ENCODE data around the gene QSER1.
"Not testable (repeated sequence)": the region's sequence is repeated elsewhere in the genome, so short reads cannot be mapped to it uniquely, and the experiment has no call there.

QSER1 gene

DNA sequence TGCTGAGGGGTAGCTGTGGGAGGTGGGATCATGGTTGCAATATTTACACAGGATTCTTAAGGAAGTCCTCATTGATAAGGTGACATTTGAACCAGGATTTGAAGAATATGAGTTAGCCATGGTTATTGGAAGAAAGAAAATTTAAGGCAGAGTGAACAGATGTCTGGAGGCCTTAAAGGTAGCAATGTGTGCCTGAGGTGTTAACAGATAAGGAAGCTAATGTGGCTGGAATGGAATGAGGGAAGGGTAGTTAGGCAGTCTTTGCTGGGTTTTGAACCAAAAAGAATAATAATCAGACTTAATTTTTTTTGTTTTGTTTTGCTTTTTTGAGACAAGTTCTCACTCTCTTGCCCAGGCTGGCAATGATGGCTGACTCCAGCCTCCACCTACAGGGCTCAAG lies 113.4 kb downstream of the QSER1 start:
- DNase-seq = no peak

GRCh38 chr11:33013755-33014154 lies 121.1 kb downstream of the QSER1 start:
- DNase-seq = no peak

DNA sequence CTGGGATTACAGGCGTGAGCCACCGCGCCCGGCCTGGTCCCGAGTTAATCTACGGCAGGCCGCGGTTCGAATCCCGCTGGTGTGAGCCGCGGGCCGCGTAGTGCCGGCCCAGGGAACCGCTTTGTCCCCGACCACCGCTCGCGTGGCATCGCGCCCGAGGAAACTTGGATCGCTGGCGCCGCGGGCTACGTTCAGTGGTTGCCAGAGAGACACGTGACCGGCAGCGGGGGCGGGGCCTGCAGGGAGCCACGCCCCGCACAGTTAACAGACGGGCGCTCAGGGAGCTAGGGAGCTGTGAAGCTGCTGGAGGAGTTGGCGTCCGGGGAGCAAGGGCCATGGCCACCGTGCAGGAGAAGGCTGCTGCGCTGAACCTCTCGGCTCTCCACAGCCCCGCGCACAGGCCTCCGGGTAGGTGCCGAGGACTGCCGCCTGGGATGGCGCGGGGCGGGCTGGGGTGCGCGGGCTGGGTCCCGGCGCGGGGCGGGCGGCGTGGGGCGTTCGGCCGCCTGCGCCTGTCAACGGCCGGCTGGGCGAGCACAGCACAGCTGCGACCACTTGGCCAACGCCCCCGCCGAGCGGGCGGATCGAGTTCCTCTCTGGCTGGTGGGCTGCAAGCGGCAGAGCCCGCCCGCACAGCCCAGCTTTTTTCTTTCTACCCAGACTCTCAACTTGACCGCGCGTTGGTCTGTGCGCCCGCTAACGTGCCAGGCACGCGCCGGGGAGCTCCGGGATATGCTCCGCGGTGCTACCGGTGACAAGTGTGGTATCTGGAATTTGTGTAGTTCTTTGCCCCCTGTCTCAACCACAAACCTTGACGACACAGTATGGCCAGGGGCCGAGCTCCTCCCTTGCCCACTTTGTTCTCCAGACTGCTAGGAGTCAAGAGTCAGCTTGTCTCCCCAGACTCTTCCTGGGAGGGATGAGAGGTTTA lies 123.3 kb downstream of the QSER1 start, which contains the start of gene DEPDC7:
DEPDC7 (plus strand) TSS at position 258 of the 931 bp plus-strand sequence; CDS start at position 336, 78 bp downstream.
- DNase-seq = peak; percentile 93

DNA sequence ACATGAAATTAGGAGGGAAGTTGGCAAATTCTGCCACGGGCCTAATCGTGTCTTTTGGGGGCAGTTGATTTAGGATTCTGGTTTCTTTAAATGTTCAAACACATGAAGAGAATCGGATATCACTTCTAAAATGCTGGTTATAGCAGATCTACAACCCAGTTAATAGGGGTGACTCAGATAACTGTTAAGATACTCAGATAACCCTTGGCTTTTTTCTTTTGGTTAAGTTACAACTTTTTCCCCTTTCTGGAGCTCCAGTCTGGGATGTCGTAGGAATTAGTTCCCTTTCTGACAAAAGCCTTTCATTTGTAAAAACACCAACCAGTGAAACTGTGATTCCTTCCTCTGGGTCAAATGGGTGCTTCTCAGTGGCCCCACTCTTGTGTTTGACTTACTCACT lies 124.0 kb downstream of the QSER1 start:
- DNase-seq = no peak

DNA sequence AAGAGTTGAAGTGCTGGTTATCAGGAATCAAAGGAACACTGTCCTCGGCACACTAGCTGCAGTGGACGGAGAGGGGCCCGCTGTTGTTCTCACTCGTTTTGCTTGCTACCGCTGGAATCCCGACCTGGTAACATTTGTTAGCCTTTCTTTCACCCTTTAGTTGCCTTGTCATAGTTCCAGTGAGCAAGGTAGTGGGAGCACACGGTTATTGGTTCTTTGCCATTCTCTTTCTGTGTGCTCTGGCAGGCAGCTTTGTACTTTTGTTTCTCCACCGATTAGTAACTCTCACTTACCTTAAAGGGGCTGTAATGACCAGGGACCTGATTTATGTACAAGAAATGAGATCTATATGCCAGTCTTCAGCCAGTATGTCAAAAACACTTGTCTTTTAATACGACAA lies 124.9 kb downstream of the QSER1 start:
- DNase-seq = no peak

GRCh38 chr11:33017965-33018364 lies 125.4 kb downstream of the QSER1 start:
- DNase-seq = no peak

DNA sequence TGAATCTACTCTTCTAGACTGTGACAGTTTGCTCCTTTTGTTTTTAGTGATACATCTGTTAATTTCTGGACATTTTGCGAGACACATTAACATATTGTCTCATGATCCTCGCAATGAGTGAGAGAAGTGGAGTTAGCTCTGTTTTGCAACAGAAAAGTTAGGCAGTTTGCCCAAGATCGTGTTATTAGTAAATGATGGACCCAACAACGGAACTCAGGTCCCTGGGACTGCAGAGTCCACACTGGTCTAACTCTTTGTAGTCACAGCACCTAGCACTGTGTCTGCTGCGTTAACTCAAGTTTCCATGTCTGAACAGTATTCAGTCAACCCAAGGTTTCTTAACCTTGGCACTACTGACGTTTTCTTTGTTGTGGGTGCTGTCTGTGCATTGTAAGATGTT lies 126.2 kb downstream of the QSER1 start:
- DNase-seq = no peak

DNA sequence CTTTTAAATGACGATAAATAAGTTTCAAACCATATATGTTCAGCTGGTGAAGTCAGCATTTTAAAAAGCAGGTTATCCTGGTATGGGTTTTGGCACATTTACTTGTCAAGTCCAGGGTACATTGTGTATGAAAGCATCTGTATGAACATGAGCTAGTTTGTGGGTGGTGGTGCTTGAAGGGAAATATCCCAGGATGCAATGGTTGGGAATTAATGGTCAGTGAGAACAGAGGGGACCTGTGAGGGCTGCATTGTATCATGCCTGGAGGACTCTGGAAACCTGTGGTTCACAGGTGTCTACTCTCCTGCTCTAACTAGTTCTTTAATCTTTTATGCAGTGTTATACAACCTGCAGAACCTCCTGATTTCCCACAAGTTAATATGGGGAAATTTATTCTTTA lies 128.9 kb downstream of the QSER1 start:
- no peak for DNase-seq

GRCh38 chr11:33021937-33022336 lies 129.3 kb downstream of the QSER1 start:
- no peak for DNase-seq

- DNase-seq = no peak
These were observed 132.7 kb downstream of the QSER1 start for GRCh38 chr11:33025339-33025722.

- DNase-seq = no peak
These were observed 134.6 kb downstream of the QSER1 start for GRCh38 chr11:33027233-33027632.

GRCh38 chr11:33027846-33028536 lies 135.4 kb downstream of the QSER1 start:
- no peak for DNase-seq

- DNase-seq = no peak
These were observed 135.9 kb downstream of the QSER1 start for GRCh38 chr11:33028537-33028914.

DNA sequence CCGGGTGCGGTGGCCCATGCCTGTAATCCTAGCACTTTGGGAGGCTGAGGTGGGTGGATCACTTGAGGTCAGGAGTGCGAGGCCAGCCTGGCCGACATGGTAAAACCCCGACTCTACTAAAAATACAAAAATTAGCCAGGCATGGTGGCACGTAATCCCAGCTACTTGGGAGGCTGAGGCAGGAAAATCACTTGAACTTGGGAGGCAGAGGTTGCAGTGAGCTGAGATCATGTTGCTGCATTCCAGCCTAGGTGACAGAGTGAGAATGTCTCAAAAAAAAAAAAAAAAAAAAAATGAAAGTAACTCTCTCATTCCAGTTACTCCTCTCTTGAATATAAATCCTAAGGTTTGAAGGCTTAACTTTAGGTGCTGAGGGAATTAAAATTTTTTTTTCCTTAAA lies 136.6 kb downstream of the QSER1 start:
- not testable (repeated sequence) for DNase-seq
